HepG2 (cell line): Measurements from ENCODE around the gene ERLEC1. TPM values are rescaled to one million over a fixed set of nuclear protein-coding genes. Genes with fewer than 3 reads are reported as not detected.

ENCODE experiments used
- ETV6 ChIP-seq: sonication (generic); formaldehyde crosslinking; conservative IDR thresholded peaks from 2 replicates; pipeline ENCODE4 v1.4.0; 2020; ENCODE audit warnings: missing genetic modification reagents
- FOSL2 ChIP-seq: sonication (generic); formaldehyde crosslinking; IDR thresholded peaks from 2 replicates; pipeline ENCODE4 v1.4.0; 2020; ENCODE audit warnings: missing genetic modification reagents
- HNF1A ChIP-seq, 2 experiments: sonication (generic) in 1 of 2; formaldehyde crosslinking in 1 of 2; IDR thresholded peaks; 2 replicates each; pipeline versions ENCODE4 v1.4.0 to v1.6.1; 2016 to 2020; ENCODE audit warnings: borderline replicate concordance in 1 of 2, low read depth in 1 of 2, mild to moderate bottlenecking in 1 of 2, missing genetic modification reagents in 1 of 2
- KDM4B ChIP-seq: sonication (generic); formaldehyde crosslinking; IDR thresholded peaks from 2 replicates; pipeline ENCODE4 v1.4.0; 2020; ENCODE audit warnings: missing genetic modification reagents
- MIER3 ChIP-seq: IDR thresholded peaks from 2 replicates; pipeline ENCODE4 v1.6.1; 2016; ENCODE audit warnings: missing compliant biosample characterization, borderline replicate concordance
- PITX1 ChIP-seq: sonication (generic); formaldehyde crosslinking; IDR thresholded peaks from 2 replicates; pipeline ENCODE4 v1.5.1; 2020; ENCODE audit warnings: mild to moderate bottlenecking, missing genetic modification reagents
- SP2 ChIP-seq: sonication (generic); formaldehyde crosslinking; IDR thresholded peaks from 2 replicates; pipeline ENCODE4 v1.5.1; 2020; ENCODE audit warnings: mild to moderate bottlenecking, missing genetic modification reagents
- TOE1 ChIP-seq: sonication (generic); formaldehyde crosslinking; IDR thresholded peaks from 2 replicates; pipeline ENCODE4 v1.4.0; 2020; ENCODE audit warnings: mild to moderate bottlenecking, missing genetic modification reagents
- ZBTB42 ChIP-seq: sonication (generic); formaldehyde crosslinking; IDR thresholded peaks from 2 replicates; pipeline ENCODE4 v1.5.0; 2020; ENCODE audit warnings: mild to moderate bottlenecking, missing genetic modification reagents
- ZBTB49 ChIP-seq: sonication (generic); formaldehyde crosslinking; IDR thresholded peaks from 2 replicates; pipeline ENCODE4 v1.4.0; 2020; ENCODE audit warnings: missing genetic modification reagents, borderline replicate concordance
- ZFYVE20 ChIP-seq: sonication (generic); formaldehyde crosslinking; IDR thresholded peaks from 2 replicates; pipeline ENCODE4 v1.8.0; 2023; ENCODE audit warnings: low read depth, mild to moderate bottlenecking, moderate library complexity, missing genetic modification reagents, borderline replicate concordance
- ZNF280B ChIP-seq: sonication (generic); formaldehyde crosslinking; IDR thresholded peaks from 2 replicates; pipeline ENCODE4 v1.5.0; 2020; ENCODE audit warnings: missing genetic modification reagents, mild to moderate bottlenecking, borderline replicate concordance
- ZNF615 ChIP-seq: sonication (generic); formaldehyde crosslinking; IDR thresholded peaks from 2 replicates; pipeline ENCODE4 v1.5.0; 2020; ENCODE audit warnings: mild to moderate bottlenecking, missing genetic modification reagents, borderline replicate concordance
- ZNF720 ChIP-seq: sonication (generic); formaldehyde crosslinking; IDR thresholded peaks from 2 replicates; pipeline ENCODE4 v1.4.0; 2020; ENCODE audit warnings: missing genetic modification reagents
- polyA plus RNA-seq, 8 experiments: library from polyadenylated mRNA; depleted of rRNA in 3 of 8; stranded (reverse) in 7 of 8; unstranded in 1 of 8; fragments of >200 nt; fragmentation: Illumina TruSeq in 4 of 8; extraction: Trizol in 4 of 8; gene quantifications; 2 replicates each; pipeline versions ENCODE4 v1.2.1 to v1.2.3, GENCODE V29; 2011 to 2016; ENCODE audit warnings: low read depth in 4 of 8, missing spikeins in 1 of 8, mixed read lengths in 1 of 8; ENCODE audit not compliant: insufficient read depth in 1 of 8
- total RNA-seq, 5 experiments: library from RNA; depleted of rRNA; stranded (reverse); fragments of >200 nt; fragmentation: Illumina TruSeq; extraction: Trizol; gene quantifications; 2 replicates each; pipeline ENCODE4 v1.2.3, GENCODE V29; 2016; ENCODE audit warnings: low read depth in 1 of 5
- TF ChIP-seq, protein P1 (sequence below): sonication (generic); formaldehyde crosslinking; conservative IDR thresholded peaks from 2 replicates; pipeline ENCODE4 v1.8.0; 2022; ENCODE audit warnings: missing genetic modification reagents

Gene ERLEC1
- total and polyA plus RNA-seq, 2 of the 13 experiments (the other 11 are each of a cell fraction or from before 2014, with no cell fraction given) = 87.3 to 88.4 TPM

DNA sequence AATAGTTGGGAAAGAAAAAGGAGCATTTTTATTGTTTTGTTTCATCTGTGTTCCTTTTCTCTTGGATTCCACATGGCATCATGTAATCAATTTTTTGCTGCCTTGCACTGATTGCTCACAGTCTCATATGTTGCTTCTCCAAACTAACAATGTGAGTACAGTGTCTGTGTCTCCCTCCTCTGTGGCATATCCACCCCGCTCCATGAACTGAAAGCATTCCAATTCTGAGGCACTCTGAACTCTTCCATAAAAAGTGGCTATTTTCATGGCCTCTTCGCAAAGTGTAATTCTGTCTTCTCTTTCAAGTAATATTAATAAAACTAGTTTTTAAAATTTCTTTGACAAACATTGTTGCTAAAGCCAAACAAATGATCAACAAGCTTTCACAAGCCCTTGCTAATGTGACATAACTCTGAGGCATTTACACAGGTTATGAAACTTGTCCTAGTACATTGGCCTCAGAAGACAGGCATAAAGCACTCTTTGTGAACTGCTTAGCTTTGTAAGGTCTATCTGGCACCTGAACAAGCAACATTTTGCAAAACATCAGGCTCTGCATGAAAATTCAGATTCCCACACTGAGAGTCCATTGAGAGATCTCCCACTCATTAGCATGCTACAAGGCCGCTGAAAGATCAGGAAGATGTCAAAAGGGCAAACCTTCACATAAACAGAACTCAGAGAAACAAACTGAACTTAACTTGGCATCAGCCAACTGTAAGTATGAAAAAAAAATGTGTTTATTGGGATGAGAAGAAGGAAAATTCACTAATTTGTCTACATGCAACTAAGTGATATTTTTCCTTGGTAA is 39.9 kb downstream of the ERLEC1 start (continued):
- TF ChIP-seq MIER3 (CRISPR knock-in tag) (peak; percentile 95), TOE1 (peak; percentile 92), PITX1 (CRISPR knock-in tag) (peak; percentile 94), SP2 (CRISPR knock-in tag) (no peak), KDM4B (peak; percentile 99), HNF1A (IDR thresholded peaks at IDR 0.05; ENCODE audit: low read depth) (peak; percentile 76; the same call in 1 of the 2 replicates), HNF1A (CRISPR knock-in tag; IDR thresholded peaks at IDR 0.05; ENCODE audit: borderline replicate concordance) (peak; percentile 92; the same call in 1 of the 2 replicates), ZFYVE20 (CRISPR knock-in tag) (no peak), ZNF280B (CRISPR knock-in tag) (no peak), ZBTB42 (CRISPR knock-in tag) (no peak), ZBTB49 (CRISPR knock-in tag) (peak; percentile 91), ETV6 (CRISPR knock-in tag) (peak; percentile 80; the same call in 1 of the 2 replicates), FOSL2 (CRISPR knock-in tag) (peak; percentile 84), ZNF720 (no peak), ZNF615 (CRISPR knock-in tag) (no peak; the same call in 1 of the 2 replicates)
- TF ChIP-seq, protein P1, sequence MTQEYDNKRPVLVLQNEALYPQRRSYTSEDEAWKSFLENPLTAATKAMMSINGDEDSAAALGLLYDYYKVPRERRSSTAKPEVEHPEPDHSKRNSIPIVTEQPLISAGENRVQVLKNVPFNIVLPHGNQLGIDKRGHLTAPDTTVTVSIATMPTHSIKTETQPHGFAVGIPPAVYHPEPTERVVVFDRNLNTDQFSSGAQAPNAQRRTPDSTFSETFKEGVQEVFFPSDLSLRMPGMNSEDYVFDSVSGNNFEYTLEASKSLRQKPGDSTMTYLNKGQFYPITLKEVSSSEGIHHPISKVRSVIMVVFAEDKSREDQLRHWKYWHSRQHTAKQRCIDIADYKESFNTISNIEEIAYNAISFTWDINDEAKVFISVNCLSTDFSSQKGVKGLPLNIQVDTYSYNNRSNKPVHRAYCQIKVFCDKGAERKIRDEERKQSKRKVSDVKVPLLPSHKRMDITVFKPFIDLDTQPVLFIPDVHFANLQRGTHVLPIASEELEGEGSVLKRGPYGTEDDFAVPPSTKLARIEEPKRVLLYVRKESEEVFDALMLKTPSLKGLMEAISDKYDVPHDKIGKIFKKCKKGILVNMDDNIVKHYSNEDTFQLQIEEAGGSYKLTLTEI (CRISPR knock-in tag) = no peak
